GM12878 (cell line): ENCODE results near the gene THAP11. TPM values are rescaled to one million over a fixed set of nuclear protein-coding genes. Genes with fewer than 3 reads are reported as not detected.

Experiments used
- CEBPB ChIP-seq, 2 experiments: fragments of 150-350 bp in 1 of 2; IDR thresholded peaks; 2 replicates each; pipeline ENCODE4 v1.6.1; 2012 to 2014; ENCODE audit warnings: low read depth in 2 of 2, low read length in 2 of 2, borderline replicate concordance in 1 of 2, inconsistent platforms in 1 of 2
- EED ChIP-seq: sonication (generic); IDR thresholded peaks from 2 replicates; pipeline ENCODE4 v1.6.1; 2016; ENCODE audit warnings: antibody characterized with exemption, low read depth
- GATAD2B ChIP-seq: fragments of 450-650 bp; conservative IDR thresholded peaks from 2 replicates; pipeline ENCODE4 v1.6.1; 2017; ENCODE audit warnings: low read depth, mild to moderate bottlenecking, moderate library complexity
- HCFC1 ChIP-seq: fragments of 150-350 bp; IDR thresholded peaks from 2 replicates; pipeline ENCODE4 v1.6.1; 2014; ENCODE audit warnings: low read length
- KLF5 ChIP-seq: fragments of 450-650 bp; IDR thresholded peaks from 2 replicates; pipeline ENCODE4 v1.6.1; 2014; ENCODE audit warnings: mild to moderate bottlenecking; ENCODE audit not compliant: partially characterized antibody
- MTA3 ChIP-seq: IDR thresholded peaks from 2 replicates; pipeline ENCODE4 v1.6.1; 2012; ENCODE audit warnings: low read length, inconsistent platforms, borderline replicate concordance
- NBN ChIP-seq: fragments of 450-650 bp; IDR thresholded peaks from 2 replicates; pipeline ENCODE4 v1.6.1; 2016
- NFYB ChIP-seq: IDR thresholded peaks from 2 replicates; pipeline ENCODE4 v1.6.1; 2011; ENCODE audit warnings: low read depth, mild to moderate bottlenecking, low read length, improper control_type of control experiment, moderate library complexity; ENCODE audit not compliant: insufficient read depth
- PAX5 ChIP-seq: IDR thresholded peaks from 2 replicates; pipeline ENCODE4 v1.6.1; 2011; ENCODE audit warnings: low read depth, low read length, borderline replicate concordance
- PML ChIP-seq: IDR thresholded peaks from 2 replicates; pipeline ENCODE4 v1.6.1; 2012; ENCODE audit warnings: low read length, inconsistent platforms
- RB1 ChIP-seq: fragments of 450-650 bp; formaldehyde crosslinking; IDR thresholded peaks from 2 replicates; pipeline ENCODE4 v1.6.1; 2017; ENCODE audit warnings: mild to moderate bottlenecking, borderline replicate concordance
- SMAD1 ChIP-seq: fragments of 450-650 bp; IDR thresholded peaks from 2 replicates; pipeline ENCODE4 v1.6.1; 2018; ENCODE audit warnings: mild to moderate bottlenecking, low read depth; ENCODE audit not compliant: partially characterized antibody
- SPI1 ChIP-seq: IDR thresholded peaks from 2 replicates; pipeline ENCODE4 v1.6.1; 2011; ENCODE audit warnings: low read depth, mild to moderate bottlenecking, low read length, moderate library complexity, borderline replicate concordance; ENCODE audit not compliant: insufficient read depth
- SRF ChIP-seq, 2 experiments: IDR thresholded peaks; 2 replicates each; pipeline ENCODE4 v1.6.1; 2011; ENCODE audit warnings: low read depth in 2 of 2, low read length in 2 of 2, mild to moderate bottlenecking in 1 of 2, moderate library complexity in 1 of 2
- TBL1XR1 ChIP-seq: IDR thresholded peaks from 2 replicates; pipeline ENCODE4 v1.6.1; 2012; ENCODE audit warnings: low read depth, low read length, improper control_type of control experiment
- TCF12 ChIP-seq: IDR thresholded peaks from 2 replicates; pipeline ENCODE4 v1.6.1; 2011; ENCODE audit warnings: low read depth, mild to moderate bottlenecking, low read length
- ZNF207 ChIP-seq: fragments of 450-650 bp; IDR thresholded peaks from 2 replicates; pipeline ENCODE4 v1.6.1; 2014; ENCODE audit warnings: antibody characterized with exemption, mild to moderate bottlenecking, borderline replicate concordance
- ZNF274 ChIP-seq: IDR thresholded peaks from one replicate; pipeline ENCODE4 v1.8.0; 2011; ENCODE audit not compliant: insufficient read length, insufficient read depth
- ZNF384 ChIP-seq: IDR thresholded peaks from 2 replicates; pipeline ENCODE4 v1.6.1; 2012; ENCODE audit warnings: low read depth, mild to moderate bottlenecking, low read length, improper control_type of control experiment, borderline replicate concordance
- polyA plus RNA-seq, 11 experiments: library from polyadenylated mRNA; depleted of rRNA in 4 of 11; unstranded in 6 of 11; stranded (reverse) in 5 of 11; fragments of >200 nt; fragmentation: Nextera tagmentation in 4 of 11; fragmentation: Illumina TruSeq in 1 of 11; extraction: Ambion mirVana in 4 of 11; extraction: Trizol in 1 of 11; gene quantifications; 1 replicate in 1 of 11; 2 replicates in 10 of 11; pipeline versions ENCODE4 v1.2.1 to v1.2.3, GENCODE V29; 2011 to 2016; ENCODE audit warnings: inconsistent platforms in 2 of 11, missing spikeins in 2 of 11, low read depth in 1 of 11
- total RNA-seq, 4 experiments: library from RNA; depleted of rRNA in 3 of 4; stranded (reverse); fragments of >200 nt in 3 of 4; fragmentation: Illumina TruSeq in 1 of 4; extraction: Trizol in 1 of 4; gene quantifications; 2 replicates each; pipeline versions ENCODE4 v1.2.1 to v1.2.3, GENCODE V29; 2013 to 2021
- TF ChIP-seq, protein P1 (sequence below): fragments of 450-650 bp; IDR thresholded peaks from 2 replicates; pipeline ENCODE4 v1.6.1; 2016; ENCODE audit warnings: mild to moderate bottlenecking
- TF ChIP-seq, protein P2 (sequence below): fragments of 450-650 bp; IDR thresholded peaks from 2 replicates; pipeline ENCODE4 v1.6.1; 2017; ENCODE audit warnings: mild to moderate bottlenecking, moderate library complexity
- TF ChIP-seq, protein P3 (sequence below): fragments of 450-650 bp; formaldehyde crosslinking; IDR thresholded peaks from 2 replicates; pipeline ENCODE4 v1.4.0; 2020; ENCODE audit warnings: mild to moderate bottlenecking, moderate library complexity

Gene THAP11
- total and polyA plus RNA-seq, 10 of the 15 experiments (the other 5 are each of a cell fraction or from before 2014, with no cell fraction given), result 2.5 to 36.7 (median 21.4) TPM

DNA sequence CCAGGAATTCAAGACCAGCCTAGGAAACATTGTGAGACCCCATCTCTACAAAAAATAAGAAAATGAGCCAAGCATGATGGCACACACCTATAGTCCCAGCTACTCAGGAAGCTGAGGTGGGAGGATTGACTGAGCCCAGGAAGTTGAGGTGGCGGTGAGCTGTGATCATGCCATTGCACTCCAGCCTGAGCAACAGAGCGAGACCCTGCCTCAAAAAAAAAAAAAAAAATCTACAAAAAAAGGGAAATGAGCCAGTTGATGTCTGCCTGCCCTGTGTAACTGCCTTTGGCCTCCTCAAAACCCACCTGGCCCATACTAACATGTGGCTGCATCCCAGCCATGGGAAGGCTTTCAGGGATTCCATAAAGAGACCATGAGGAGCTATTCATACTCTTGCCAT is 40.2 kb upstream of the THAP11 start (continued):
- TF ChIP-seq CEBPB (IDR thresholded peaks at IDR 0.05; ENCODE audit: borderline replicate concordance in 1 of 2, low read depth in 2 of 2, low read length in 2 of 2), result no peak
- no peak for TF ChIP-seq TCF12
- TF ChIP-seq EED, result peak; percentile 83
- TF ChIP-seq, protein P1, sequence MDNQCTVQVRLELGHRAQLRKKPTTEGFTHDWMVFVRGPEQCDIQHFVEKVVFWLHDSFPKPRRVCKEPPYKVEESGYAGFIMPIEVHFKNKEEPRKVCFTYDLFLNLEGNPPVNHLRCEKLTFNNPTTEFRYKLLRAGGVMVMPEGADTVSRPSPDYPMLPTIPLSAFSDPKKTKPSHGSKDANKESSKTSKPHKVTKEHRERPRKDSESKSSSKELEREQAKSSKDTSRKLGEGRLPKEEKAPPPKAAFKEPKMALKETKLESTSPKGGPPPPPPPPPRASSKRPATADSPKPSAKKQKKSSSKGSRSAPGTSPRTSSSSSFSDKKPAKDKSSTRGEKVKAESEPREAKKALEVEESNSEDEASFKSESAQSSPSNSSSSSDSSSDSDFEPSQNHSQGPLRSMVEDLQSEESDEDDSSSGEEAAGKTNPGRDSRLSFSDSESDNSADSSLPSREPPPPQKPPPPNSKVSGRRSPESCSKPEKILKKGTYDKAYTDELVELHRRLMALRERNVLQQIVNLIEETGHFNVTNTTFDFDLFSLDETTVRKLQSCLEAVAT, result no peak
- TF ChIP-seq, protein P2, sequence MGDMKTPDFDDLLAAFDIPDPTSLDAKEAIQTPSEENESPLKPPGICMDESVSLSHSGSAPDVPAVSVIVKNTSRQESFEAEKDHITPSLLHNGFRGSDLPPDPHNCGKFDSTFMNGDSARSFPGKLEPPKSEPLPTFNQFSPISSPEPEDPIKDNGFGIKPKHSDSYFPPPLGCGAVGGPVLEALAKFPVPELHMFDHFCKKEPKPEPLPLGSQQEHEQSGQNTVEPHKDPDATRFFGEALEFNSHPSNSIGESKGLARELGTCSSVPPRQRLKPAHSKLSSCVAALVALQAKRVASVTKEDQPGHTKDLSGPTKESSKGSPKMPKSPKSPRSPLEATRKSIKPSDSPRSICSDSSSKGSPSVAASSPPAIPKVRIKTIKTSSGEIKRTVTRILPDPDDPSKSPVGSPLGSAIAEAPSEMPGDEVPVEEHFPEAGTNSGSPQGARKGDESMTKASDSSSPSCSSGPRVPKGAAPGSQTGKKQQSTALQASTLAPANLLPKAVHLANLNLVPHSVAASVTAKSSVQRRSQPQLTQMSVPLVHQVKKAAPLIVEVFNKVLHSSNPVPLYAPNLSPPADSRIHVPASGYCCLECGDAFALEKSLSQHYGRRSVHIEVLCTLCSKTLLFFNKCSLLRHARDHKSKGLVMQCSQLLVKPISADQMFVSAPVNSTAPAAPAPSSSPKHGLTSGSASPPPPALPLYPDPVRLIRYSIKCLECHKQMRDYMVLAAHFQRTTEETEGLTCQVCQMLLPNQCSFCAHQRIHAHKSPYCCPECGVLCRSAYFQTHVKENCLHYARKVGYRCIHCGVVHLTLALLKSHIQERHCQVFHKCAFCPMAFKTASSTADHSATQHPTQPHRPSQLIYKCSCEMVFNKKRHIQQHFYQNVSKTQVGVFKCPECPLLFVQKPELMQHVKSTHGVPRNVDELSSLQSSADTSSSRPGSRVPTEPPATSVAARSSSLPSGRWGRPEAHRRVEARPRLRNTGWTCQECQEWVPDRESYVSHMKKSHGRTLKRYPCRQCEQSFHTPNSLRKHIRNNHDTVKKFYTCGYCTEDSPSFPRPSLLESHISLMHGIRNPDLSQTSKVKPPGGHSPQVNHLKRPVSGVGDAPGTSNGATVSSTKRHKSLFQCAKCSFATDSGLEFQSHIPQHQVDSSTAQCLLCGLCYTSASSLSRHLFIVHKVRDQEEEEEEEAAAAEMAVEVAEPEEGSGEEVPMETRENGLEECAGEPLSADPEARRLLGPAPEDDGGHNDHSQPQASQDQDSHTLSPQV, result no peak
- no peak for TF ChIP-seq SRF (IDR thresholded peaks at IDR 0.05; ENCODE audit: low read depth in 2 of 2, low read length in 2 of 2)
- TF ChIP-seq SPI1, result peak; percentile 85
- no peak for TF ChIP-seq GATAD2B
- TF ChIP-seq RB1, result no peak
- 0 out of 2 replicates have a peak, but pooled peaks have one; percentile 37 for TF ChIP-seq NBN
- TF ChIP-seq ZNF207, result no peak
- TF ChIP-seq PML, result no peak
- no peak for TF ChIP-seq TBL1XR1
- TF ChIP-seq NFYB, result no peak
- TF ChIP-seq HCFC1, result no peak
- TF ChIP-seq MTA3, result no peak
- TF ChIP-seq, protein P3, sequence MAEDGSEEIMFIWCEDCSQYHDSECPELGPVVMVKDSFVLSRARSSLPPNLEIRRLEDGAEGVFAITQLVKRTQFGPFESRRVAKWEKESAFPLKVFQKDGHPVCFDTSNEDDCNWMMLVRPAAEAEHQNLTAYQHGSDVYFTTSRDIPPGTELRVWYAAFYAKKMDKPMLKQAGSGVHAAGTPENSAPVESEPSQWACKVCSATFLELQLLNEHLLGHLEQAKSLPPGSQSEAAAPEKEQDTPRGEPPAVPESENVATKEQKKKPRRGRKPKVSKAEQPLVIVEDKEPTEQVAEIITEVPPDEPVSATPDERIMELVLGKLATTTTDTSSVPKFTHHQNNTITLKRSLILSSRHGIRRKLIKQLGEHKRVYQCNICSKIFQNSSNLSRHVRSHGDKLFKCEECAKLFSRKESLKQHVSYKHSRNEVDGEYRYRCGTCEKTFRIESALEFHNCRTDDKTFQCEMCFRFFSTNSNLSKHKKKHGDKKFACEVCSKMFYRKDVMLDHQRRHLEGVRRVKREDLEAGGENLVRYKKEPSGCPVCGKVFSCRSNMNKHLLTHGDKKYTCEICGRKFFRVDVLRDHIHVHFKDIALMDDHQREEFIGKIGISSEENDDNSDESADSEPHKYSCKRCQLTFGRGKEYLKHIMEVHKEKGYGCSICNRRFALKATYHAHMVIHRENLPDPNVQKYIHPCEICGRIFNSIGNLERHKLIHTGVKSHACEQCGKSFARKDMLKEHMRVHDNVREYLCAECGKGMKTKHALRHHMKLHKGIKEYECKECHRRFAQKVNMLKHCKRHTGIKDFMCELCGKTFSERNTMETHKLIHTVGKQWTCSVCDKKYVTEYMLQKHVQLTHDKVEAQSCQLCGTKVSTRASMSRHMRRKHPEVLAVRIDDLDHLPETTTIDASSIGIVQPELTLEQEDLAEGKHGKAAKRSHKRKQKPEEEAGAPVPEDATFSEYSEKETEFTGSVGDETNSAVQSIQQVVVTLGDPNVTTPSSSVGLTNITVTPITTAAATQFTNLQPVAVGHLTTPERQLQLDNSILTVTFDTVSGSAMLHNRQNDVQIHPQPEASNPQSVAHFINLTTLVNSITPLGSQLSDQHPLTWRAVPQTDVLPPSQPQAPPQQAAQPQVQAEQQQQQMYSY (CRISPR knock-in tag), result no peak
- TF ChIP-seq KLF5, result no peak
- TF ChIP-seq SMAD1, result no peak
- peak; percentile 73; the same call in 1 of the 2 replicates for TF ChIP-seq ZNF384
- TF ChIP-seq PAX5, result peak; percentile 88
- TF ChIP-seq ZNF274, result no peak
